Uterus (tissue), 4 donors: Measurements from ENCODE around the gene DNAAF1. TPM values are rescaled to one million over a fixed set of nuclear protein-coding genes. Genes with fewer than 3 reads are reported as not detected.

Experiments used
- DNase-seq, 2 donors: peaks; one replicate each; pipeline ENCODE4 v3.0.0-alpha.2; 2019 to 2020
- H3K27ac ChIP-seq, 2 donors: fragments of 200-600 bp; sonication (generic); 1 replicate in 1 of 2; 2 replicates in 1 of 2; pipeline ENCODE4 v1.5.1; 2016 to 2018
- H3K27me3 ChIP-seq, 2 donors: fragments of 200-600 bp; sonication (generic); one replicate each; pipeline ENCODE4 v1.5.1; 2018 to 2019; ENCODE audit warnings: control low read depth in 1 of 2
- H3K36me3 ChIP-seq, 2 donors: fragments of 200-600 bp; sonication (generic); one replicate each; pipeline ENCODE4 v1.5.1; 2019; ENCODE audit warnings: control low read depth in 1 of 2
- H3K4me1 ChIP-seq, 2 donors: fragments of 200-600 bp; sonication (generic); one replicate each; pipeline ENCODE4 v1.5.1; 2018 to 2019; ENCODE audit warnings: control low read depth in 1 of 2
- H3K4me3 ChIP-seq, 2 donors: fragments of 200-600 bp; sonication (generic); 1 replicate in 1 of 2; 2 replicates in 1 of 2; pipeline ENCODE4 v1.5.1; 2018 to 2019; ENCODE audit warnings: mild to moderate bottlenecking in 1 of 2
- H3K9me3 ChIP-seq, 2 donors: fragments of 200-600 bp; sonication (generic); one replicate each; pipeline ENCODE4 v1.5.1; 2019; ENCODE audit warnings: control low read depth in 1 of 2
- CTCF ChIP-seq, 4 experiments: fragments of 200-600 bp in 2 of 4; fragments of 450-650 bp in 2 of 4; sonication (generic) in 2 of 4; IDR thresholded peaks; one replicate each; pipeline ENCODE4 v1.5.1; 2016 to 2019; ENCODE audit warnings: antibody characterized with exemption in 4 of 4, mild to moderate bottlenecking in 2 of 4, moderate library complexity in 1 of 4
- POLR2A ChIP-seq, 2 donors: fragments of 450-650 bp; IDR thresholded peaks; one replicate each; pipeline ENCODE4 v1.6.1; 2016; ENCODE audit warnings: antibody characterized with exemption in 2 of 2, mild to moderate bottlenecking in 1 of 2, moderate library complexity in 1 of 2
- intact Hi-C: fragments of 100-400 bp; cut with DNase I; formaldehyde crosslinking; loops from one replicate; pipeline ENCODE4 v1.15.1; 2023; ENCODE audit warnings: low total_unique reads
- total RNA-seq, 4 donors: library from RNA; depleted of rRNA in 3 of 4; stranded (reverse); fragments of >200 nt in 3 of 4; gene quantifications; one replicate each; pipeline versions ENCODE4 v1.1.0 to v1.2.4, GENCODE V29; 2014 to 2023
- donor health status: DM: yes; HTN: yes; CAD: no.

Gene DNAAF1
- total RNA-seq, 4 donors from 2014 or later, result 0.77 to 8.2 (median 2.7) TPM

DNA sequence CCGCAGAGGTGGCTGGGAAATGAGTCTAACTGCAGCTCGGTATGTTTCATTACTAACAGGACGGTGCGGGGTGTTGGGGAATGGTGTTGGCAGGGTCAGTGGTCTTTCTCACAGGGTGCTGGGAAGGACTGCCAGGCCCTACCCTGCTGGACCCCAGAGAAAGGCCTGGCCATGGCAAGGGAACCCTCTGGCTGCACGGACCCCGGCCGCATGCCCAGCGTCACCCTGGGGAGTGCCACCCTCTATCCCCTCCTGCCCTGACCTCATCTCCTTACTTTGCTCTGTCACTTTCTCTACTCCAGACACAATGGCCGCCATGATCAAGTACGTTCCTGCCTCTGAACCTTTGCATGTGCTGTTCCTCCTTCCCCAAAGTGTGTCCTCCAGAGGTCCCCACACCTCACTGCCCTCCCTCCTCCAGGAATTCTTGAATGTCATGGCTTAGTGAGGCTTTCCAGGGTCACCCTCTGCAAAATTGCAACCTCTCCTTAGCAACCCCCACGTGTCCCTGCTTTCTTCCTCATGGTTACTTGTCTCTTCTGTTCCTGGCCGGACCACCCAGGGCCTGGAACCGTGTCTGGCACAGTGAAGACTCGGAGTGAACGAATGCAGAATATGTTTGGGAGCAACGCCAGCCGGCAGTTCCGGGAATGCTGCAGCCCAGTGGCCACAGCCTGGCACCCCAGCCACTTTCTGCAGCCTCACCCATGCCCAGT is 61.0 kb downstream of the DNAAF1 start:
- Histone ChIP-seq H3K36me3 (no peaks in the 10 kb centered on the region), H3K27ac (no peak overlapping the region), H3K4me3 (no peak overlapping the region), H3K4me1 (no peaks in the 10 kb centered on the region), H3K27me3 (no peaks in the 10 kb centered on the region), H3K9me3 (no peaks in the 10 kb centered on the region)
- intact Hi-C loops, result no loop called here
- TF ChIP-seq CTCF (IDR thresholded peaks at IDR 0.05) (no peak), POLR2A (IDR thresholded peaks at IDR 0.05) (no peak)
- no peak for DNase-seq

- Histone ChIP-seq H3K9me3 (no peaks in the 10 kb centered on the region), H3K36me3 (no peaks in the 10 kb centered on the region), H3K4me3 (no peak overlapping the region), H3K27ac (no peak overlapping the region), H3K4me1 (no peaks in the 10 kb centered on the region), H3K27me3 (no peaks in the 10 kb centered on the region)
- no peak for DNase-seq
- no peak for TF ChIP-seq CTCF (IDR thresholded peaks at IDR 0.05)
- no peak for TF ChIP-seq POLR2A (IDR thresholded peaks at IDR 0.05)
- intact Hi-C loops, result no loop called here
Measured at GRCh38 chr16:84207251-84207650, 62.1 kb downstream of the DNAAF1 start.

DNA sequence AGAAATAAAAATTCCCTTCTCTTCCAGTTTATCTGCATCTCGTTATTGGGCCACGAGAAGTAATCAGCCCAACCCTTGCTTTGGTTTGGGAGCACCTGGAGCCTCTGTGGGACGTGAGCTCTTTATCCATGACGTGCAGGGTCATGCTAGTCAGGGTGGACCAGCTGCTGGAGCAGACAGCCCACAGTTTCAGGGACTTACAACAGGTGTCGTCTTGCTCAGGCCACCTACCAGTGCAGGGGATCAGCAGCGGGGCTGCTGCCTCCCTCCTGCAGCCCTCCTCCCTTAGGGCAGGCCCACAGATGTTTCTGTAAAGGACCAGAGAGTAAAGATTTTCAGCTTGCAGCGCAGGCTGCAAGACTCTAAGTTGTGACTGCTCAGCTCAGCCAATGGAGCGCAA is 62.8 kb downstream of the DNAAF1 start:
- Histone ChIP-seq H3K27ac (no peak overlapping the region), H3K4me1 (no peaks in the 10 kb centered on the region), H3K36me3 (no peaks in the 10 kb centered on the region), H3K9me3 (no peaks in the 10 kb centered on the region), H3K4me3 (no peak overlapping the region), H3K27me3 (no peaks in the 10 kb centered on the region)
- TF ChIP-seq POLR2A (IDR thresholded peaks at IDR 0.05), result no peak
- TF ChIP-seq CTCF (IDR thresholded peaks at IDR 0.05), result no peak
- intact Hi-C loops, result no loop called here
- DNase-seq, result no peak

- intact Hi-C loops, result no loop called here
- DNase-seq, result no peak
- TF ChIP-seq CTCF (IDR thresholded peaks at IDR 0.05) (no peak), POLR2A (IDR thresholded peaks at IDR 0.05) (no peak)
Measured at GRCh38 chr16:84209989-84210388, 64.9 kb downstream of the DNAAF1 start.

GRCh38 chr16:84212154-84212553 is 67.0 kb downstream of the DNAAF1 start:
- Histone ChIP-seq H3K4me1 (no peaks in the 10 kb centered on the region), H3K27ac (no peak overlapping the region), H3K9me3 (no peaks in the 10 kb centered on the region), H3K36me3 (no peaks in the 10 kb centered on the region), H3K4me3 (no peak overlapping the region), H3K27me3 (no peaks in the 10 kb centered on the region)
- DNase-seq, result no peak
- TF ChIP-seq POLR2A (IDR thresholded peaks at IDR 0.05), result no peak
- no peak for TF ChIP-seq CTCF (IDR thresholded peaks at IDR 0.05)
- intact Hi-C loops, result no loop called here

More at GRCh38 chr16:84209989-84210388, 64.9 kb downstream of the DNAAF1 start:
- Histone ChIP-seq H3K4me3 (no peak overlapping the region), H3K27me3 (no peaks in the 10 kb centered on the region), H3K36me3 (no peaks in the 10 kb centered on the region), H3K4me1 (no peaks in the 10 kb centered on the region), H3K27ac (no peak overlapping the region), H3K9me3 (no peaks in the 10 kb centered on the region)
